ENCODE data around the gene ZNF124.

ZNF124 gene

GRCh38 chr1:247111700-247112478, 59.9 kb downstream of the ZNF124 start:
- TF ChIP-seq CTCF (IDR thresholded peaks at IDR 0.05; ENCODE audit: unreplicated experiment in 3 of 3), result no peak
- Mint-ChIP-seq H3K9me3 (peaks cover 2% of the 10 kb centered on the region), H3K4me3 (peak overlapping the region; percentile 81 to 86 (median 86)), H3K27me3 (ENCODE audit: low read depth) (peaks cover 3% of the 10 kb centered on the region), H3K36me3 (ENCODE audit: low read depth) (peaks cover 27% of the 10 kb centered on the region), H3K27ac (peak overlapping the region in 1 of 3 experiments; percentile 87), H3K4me1 (peaks cover 11% of the 10 kb centered on the region)

- peaks cover 2% of the 10 kb centered on the region for H3K9me3 Mint-ChIP-seq
- H3K4me1 Mint-ChIP-seq, result peaks cover 11% of the 10 kb centered on the region
- TF ChIP-seq CTCF (IDR thresholded peaks at IDR 0.05; ENCODE audit: unreplicated experiment in 3 of 3), result no peak
- H3K27ac Mint-ChIP-seq, result peak overlapping the region; percentile 77 to 91 (median 87)
- peaks cover 3% of the 10 kb centered on the region for H3K27me3 Mint-ChIP-seq (ENCODE audit: low read depth)
- peaks cover 27% of the 10 kb centered on the region for H3K36me3 Mint-ChIP-seq (ENCODE audit: low read depth)
- H3K4me3 Mint-ChIP-seq, result peak overlapping the region; percentile 83 to 88 (median 85)
These were observed 60.5 kb downstream of the ZNF124 start for GRCh38 chr1:247111259-247111699.

- Mint-ChIP-seq H3K27me3 (ENCODE audit: low read depth) (peaks cover 3% of the 10 kb centered on the region), H3K4me1 (peaks cover 11% of the 10 kb centered on the region), H3K27ac (peak overlapping the region; percentile 77 to 91 (median 87)), H3K36me3 (ENCODE audit: low read depth) (peaks cover 27% of the 10 kb centered on the region), H3K9me3 (peaks cover 2% of the 10 kb centered on the region), H3K4me3 (peak overlapping the region; percentile 83 to 88 (median 85))
- no peak for TF ChIP-seq CTCF (IDR thresholded peaks at IDR 0.05; ENCODE audit: unreplicated experiment in 3 of 3)
These were observed 61.1 kb downstream of the ZNF124 start for GRCh38 chr1:247110627-247111258.

GRCh38 chr1:247107694-247108093, 64.1 kb downstream of the ZNF124 start:
- Mint-ChIP-seq H3K4me3 (peak overlapping the region in 2 of 3 experiments; percentile 20 to 79), H3K9me3 (peaks cover 7% of the 10 kb centered on the region), H3K4me1 (peaks cover 16% of the 10 kb centered on the region), H3K27me3 (ENCODE audit: low read depth) (no peaks in the 10 kb centered on the region), H3K27ac (no peak overlapping the region), H3K36me3 (ENCODE audit: low read depth) (peaks cover 33% of the 10 kb centered on the region)
- TF ChIP-seq CTCF (IDR thresholded peaks at IDR 0.05; ENCODE audit: unreplicated experiment in 3 of 3), result no peak

- TF ChIP-seq CTCF (IDR thresholded peaks at IDR 0.05; ENCODE audit: unreplicated experiment in 3 of 3), result no peak
- Mint-ChIP-seq H3K4me1 (peaks cover 14% of the 10 kb centered on the region), H3K36me3 (ENCODE audit: low read depth) (peaks cover 51% of the 10 kb centered on the region), H3K4me3 (peak overlapping the region in 2 of 3 experiments; percentile 54 to 64), H3K27ac (no peak overlapping the region), H3K27me3 (ENCODE audit: low read depth) (no peaks in the 10 kb centered on the region), H3K9me3 (peaks cover 21% of the 10 kb centered on the region)
These were observed 65.9 kb downstream of the ZNF124 start for GRCh38 chr1:247105966-247106365.

Measured in nephron (organoid).